Measurements from ENCODE around the gene ALG14.

ALG14 gene

DNA sequence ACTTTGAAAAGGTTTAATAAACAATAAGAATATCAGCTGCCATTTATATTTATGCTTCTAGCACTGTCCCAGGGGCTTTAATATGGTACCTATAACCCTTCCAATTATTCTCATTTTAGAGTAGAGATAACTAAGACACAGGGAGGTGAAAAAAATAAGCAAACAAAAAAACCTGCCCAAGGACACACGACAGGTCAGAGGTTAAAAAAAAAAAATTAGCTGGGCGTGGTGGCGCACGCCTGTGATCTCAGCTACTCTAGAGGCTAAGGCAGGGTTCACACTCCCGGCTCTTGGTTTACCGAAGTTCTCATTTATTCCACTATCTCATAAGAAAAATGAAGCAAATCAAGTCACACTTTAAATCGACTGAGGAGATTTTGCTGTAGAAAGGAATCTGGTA lies 111.2 kb downstream of the ALG14 start:
- TF ChIP-seq CTCF (IDR thresholded peaks at IDR 0.05; ENCODE audit: low read depth, low read length), result no peak
- DNase-seq (ENCODE audit: low read depth, low spot score), result no peak
- in situ Hi-C loops (cut with HindIII; ENCODE audit: low sequenced_read_pairs), result no loop called here
- H3K4me3 ChIP-seq (ENCODE audit: low read depth, low read length), result no peak overlapping the region

- in situ Hi-C loops (cut with HindIII; ENCODE audit: low sequenced_read_pairs), result no loop called here
- no peak for DNase-seq (ENCODE audit: low read depth, low spot score)
- no peak for TF ChIP-seq CTCF (IDR thresholded peaks at IDR 0.05; ENCODE audit: low read depth, low read length)
- no peak overlapping the region for H3K4me3 ChIP-seq (ENCODE audit: low read depth, low read length)
Measured at GRCh38 chr1:94958081-94958480, 114.7 kb downstream of the ALG14 start.

DNA sequence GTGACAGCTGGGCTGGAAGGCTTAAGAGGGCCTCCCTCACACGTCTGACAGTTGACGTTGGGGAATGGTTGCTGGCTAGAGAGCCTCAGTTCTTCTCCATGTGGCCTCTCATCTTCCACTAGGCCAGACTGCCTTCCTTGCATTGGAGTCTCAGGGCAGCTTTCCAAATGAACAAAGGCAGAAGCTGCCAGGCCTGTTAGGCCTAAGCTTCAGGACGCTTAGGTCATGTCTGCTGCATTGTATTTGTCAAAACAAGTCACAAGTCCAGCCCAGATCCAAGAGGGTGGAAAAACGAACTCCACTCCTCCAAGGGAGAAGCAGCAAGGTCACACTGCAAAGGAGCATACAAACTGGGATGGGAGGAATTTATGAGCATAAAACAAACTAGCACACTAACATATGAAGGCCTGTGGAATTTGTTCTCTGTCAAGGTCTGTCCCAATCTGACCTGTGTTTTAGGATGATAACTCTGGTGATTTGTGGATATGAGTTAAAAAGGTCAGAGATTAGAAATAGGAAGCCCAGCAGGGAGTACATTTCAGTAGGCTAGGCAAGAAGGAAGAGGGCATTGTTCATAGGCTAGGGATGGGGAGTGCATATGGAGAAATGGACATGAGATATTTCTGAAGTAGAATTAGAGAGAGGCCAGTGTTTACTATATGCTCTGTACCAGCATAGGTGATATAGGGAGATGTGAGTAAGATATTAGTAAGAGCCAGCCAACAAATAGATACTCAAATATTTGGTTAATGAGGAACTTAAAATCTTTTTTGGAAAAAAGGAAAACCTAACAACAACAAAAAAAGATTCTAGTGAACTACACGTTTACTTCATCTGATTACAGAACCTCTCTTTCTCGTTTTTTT lies 116.8 kb downstream of the ALG14 start:
- no peak for TF ChIP-seq CTCF (IDR thresholded peaks at IDR 0.05; ENCODE audit: low read depth, low read length)
- no peak for DNase-seq (ENCODE audit: low read depth, low spot score)
- H3K4me3 ChIP-seq (ENCODE audit: low read depth, low read length), result no peak overlapping the region
- in situ Hi-C loops (cut with HindIII; ENCODE audit: low sequenced_read_pairs), result no loop called here

- DNase-seq (ENCODE audit: low read depth, low spot score), result no peak
- in situ Hi-C loops (cut with HindIII; ENCODE audit: low sequenced_read_pairs), result no loop called here
- H3K4me3 ChIP-seq (ENCODE audit: low read depth, low read length), result no peak overlapping the region
- TF ChIP-seq CTCF (IDR thresholded peaks at IDR 0.05; ENCODE audit: low read depth, low read length), result no peak
Measured at GRCh38 chr1:94954263-94955220, 118.2 kb downstream of the ALG14 start.

- H3K4me3 ChIP-seq (ENCODE audit: low read depth, low read length), result no peak overlapping the region
- in situ Hi-C loops (cut with HindIII; ENCODE audit: low sequenced_read_pairs), result no loop called here
- DNase-seq (ENCODE audit: low read depth, low spot score), result no peak
- TF ChIP-seq CTCF (IDR thresholded peaks at IDR 0.05; ENCODE audit: low read depth, low read length), result no peak
Measured at GRCh38 chr1:94953746-94954145, 119.0 kb downstream of the ALG14 start.

DNA sequence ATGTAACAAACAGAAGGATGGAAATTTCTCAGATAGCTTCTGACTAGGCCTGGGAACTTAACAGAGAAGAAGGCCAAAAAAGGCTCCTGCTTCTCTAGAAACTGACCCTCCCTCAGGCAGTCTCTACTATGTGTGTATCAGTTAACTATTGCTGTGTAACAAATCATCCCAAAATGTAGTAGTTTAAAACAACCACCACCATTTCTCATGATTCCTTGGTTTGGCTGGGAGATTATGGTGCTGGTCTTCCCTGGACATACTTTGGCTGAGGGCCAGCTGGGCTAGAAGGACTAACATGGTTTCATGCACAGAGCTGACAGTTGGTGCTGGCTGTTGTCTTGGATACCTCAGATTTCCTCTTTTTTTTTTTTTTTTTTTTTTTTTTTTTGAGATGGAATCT lies 119.6 kb downstream of the ALG14 start:
- in situ Hi-C loops (cut with HindIII; ENCODE audit: low sequenced_read_pairs), result no loop called here
- H3K4me3 ChIP-seq (ENCODE audit: low read depth, low read length), result no peak overlapping the region
- no peak for DNase-seq (ENCODE audit: low read depth, low spot score)
- TF ChIP-seq CTCF (IDR thresholded peaks at IDR 0.05; ENCODE audit: low read depth, low read length), result no peak

All from astrocyte of the spinal cord (primary cell).